Measurements from ENCODE around the gene IRF6. TPM values are rescaled to one million over a fixed set of nuclear protein-coding genes. Genes with fewer than 3 reads are reported as not detected.
A peak's percentile ranks its signal among the peaks of the same experiment; 100 is the strongest.

The IRF6 gene
- total RNA-seq, 1 donor from 2014 or later, result 7.6 TPM

DNA sequence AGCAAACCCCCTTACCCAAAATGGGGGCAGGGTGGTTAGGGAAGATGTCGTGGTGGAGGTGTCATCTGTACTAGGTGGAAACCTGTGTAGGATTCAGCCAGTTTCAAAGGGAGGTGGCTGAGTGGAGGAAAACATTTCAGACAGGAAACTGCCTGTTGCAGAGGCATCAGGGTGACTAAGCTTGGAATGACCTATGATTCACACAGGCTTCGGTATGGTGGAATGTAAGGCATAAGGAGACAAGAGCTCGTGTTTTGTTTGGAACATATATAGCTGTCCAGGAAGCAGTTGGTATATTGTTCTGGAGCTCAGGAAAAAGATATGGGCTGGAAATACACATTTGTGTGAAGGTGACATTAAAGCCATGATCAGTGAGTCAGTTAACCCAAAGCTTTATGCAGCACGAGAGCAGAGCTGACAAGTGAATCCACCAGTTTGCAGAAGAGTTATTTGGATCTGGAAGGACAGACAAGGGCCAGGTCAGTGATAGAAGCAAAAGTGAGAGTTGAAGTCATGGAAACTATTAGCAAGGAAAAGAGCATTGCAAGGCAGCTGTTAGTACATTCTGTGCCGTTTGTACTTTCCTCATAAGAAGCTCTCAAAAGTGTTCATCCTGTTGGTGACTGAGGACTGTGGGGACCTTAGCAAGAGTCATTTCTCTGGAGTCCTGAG lies 34.1 kb upstream of the IRF6 start:
- intact Hi-C loops (cut with DNase I), result no loop called here
- H3K9me3 ChIP-seq, result no peaks in the 10 kb centered on the region
- H3K27me3 ChIP-seq, result no peaks in the 10 kb centered on the region
- peak overlapping the region; percentile 60 to 71 for H3K27ac ChIP-seq
- no peak for TF ChIP-seq CTCF (IDR thresholded peaks at IDR 0.05)
- no peaks in the 10 kb centered on the region for H3K4me1 ChIP-seq
- no peak for DNase-seq (ENCODE audit: low spot score in 2 of 2)
- H3K4me3 ChIP-seq, result no peak overlapping the region
- H3K36me3 ChIP-seq, result peaks cover 50 to 76% of the 10 kb centered on the region in 2 donors

GRCh38 chr1:209838537-209838936 lies 32.6 kb upstream of the IRF6 start:
- Histone ChIP-seq H3K27me3 (no peaks in the 10 kb centered on the region), H3K36me3 (peaks cover 57 to 78% of the 10 kb centered on the region in 2 donors), H3K4me3 (no peak overlapping the region), H3K9me3 (no peaks in the 10 kb centered on the region), H3K27ac (peak overlapping the region; percentile 60 to 71), H3K4me1 (no peaks in the 10 kb centered on the region)
- DNase-seq (ENCODE audit: low spot score in 2 of 2), result no peak
- no peak for TF ChIP-seq CTCF (IDR thresholded peaks at IDR 0.05)
- intact Hi-C loops (cut with DNase I), result no loop called here

DNA sequence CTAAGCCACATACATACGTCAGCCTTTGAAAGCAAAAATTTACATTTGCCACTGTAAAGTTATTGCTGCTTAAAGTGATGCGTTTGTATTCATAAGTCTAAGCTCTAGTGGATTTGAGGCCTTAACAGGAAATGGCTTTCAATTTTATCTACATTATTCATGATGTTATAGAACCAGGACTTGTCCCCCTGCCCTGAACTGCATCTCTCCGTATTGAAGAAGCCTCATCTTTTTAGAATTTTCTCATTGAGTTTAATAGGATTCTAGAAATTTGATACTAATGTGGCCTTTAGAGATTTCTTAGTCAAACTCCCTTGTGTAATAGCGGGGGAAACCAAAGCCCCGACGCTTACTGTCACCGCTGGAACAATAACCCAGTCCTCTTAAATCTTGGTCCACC lies 31.7 kb upstream of the IRF6 start:
- H3K36me3 ChIP-seq, result peaks cover 60 to 78% of the 10 kb centered on the region in 2 donors

DNA sequence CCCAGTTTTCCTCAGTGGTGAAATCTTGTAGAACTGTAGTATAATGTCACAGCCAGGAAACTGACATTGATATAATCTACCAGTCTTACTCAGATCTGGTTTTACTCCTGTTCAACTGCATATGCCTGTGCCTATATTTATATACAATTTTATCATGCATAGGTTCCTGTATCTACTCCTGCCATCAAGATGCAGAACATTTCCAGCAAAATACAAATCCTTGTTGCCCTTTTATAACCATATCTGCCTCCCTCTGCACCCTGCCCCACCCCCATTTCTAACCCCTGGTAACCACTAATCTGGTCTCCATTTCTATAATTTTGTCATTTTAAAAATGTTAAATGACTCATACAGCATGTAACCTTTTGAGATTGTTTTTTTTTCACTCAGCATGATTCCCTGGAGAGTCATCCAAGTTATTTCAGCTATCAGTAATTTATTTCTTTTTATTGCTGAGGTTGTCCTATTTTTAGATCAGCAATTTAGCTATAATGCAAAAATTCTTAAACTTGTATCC lies 29.9 kb upstream of the IRF6 start:
- H3K9me3 ChIP-seq, result no peaks in the 10 kb centered on the region
- no peaks in the 10 kb centered on the region for H3K27me3 ChIP-seq
- TF ChIP-seq CTCF (IDR thresholded peaks at IDR 0.05), result no peak
- no peaks in the 10 kb centered on the region for H3K4me1 ChIP-seq
- H3K4me3 ChIP-seq, result no peak overlapping the region
- intact Hi-C loops (cut with DNase I), result no loop called here
- DNase-seq (ENCODE audit: low spot score in 2 of 2), result no peak
- H3K36me3 ChIP-seq, result peaks cover 67 to 80% of the 10 kb centered on the region in 2 donors
- H3K27ac ChIP-seq, result peak overlapping the region in 1 of 2 donors; percentile 30

More for the DNA sequence above, 31.7 kb upstream of the IRF6 start:
- intact Hi-C loops (cut with DNase I), result no loop called here
- Histone ChIP-seq H3K9me3 (no peaks in the 10 kb centered on the region), H3K4me1 (no peaks in the 10 kb centered on the region), H3K27ac (no peak overlapping the region), H3K4me3 (no peak overlapping the region), H3K27me3 (no peaks in the 10 kb centered on the region)
- TF ChIP-seq CTCF (IDR thresholded peaks at IDR 0.05), result no peak
- DNase-seq (ENCODE audit: low spot score in 2 of 2), result no peak

GRCh38 chr1:209831615-209832014 lies 25.7 kb upstream of the IRF6 start:
- peaks cover 0 to 12% of the 10 kb centered on the region in 2 donors for H3K4me1 ChIP-seq
- no peak for TF ChIP-seq CTCF (IDR thresholded peaks at IDR 0.05)
- peaks cover 43 to 49% of the 10 kb centered on the region in 2 donors for H3K36me3 ChIP-seq
- no peak overlapping the region for H3K27ac ChIP-seq
- intact Hi-C loops (cut with DNase I), result no loop called here
- H3K27me3 ChIP-seq, result no peaks in the 10 kb centered on the region
- no peak for DNase-seq (ENCODE audit: low spot score in 2 of 2)
- H3K9me3 ChIP-seq, result no peaks in the 10 kb centered on the region
- no peak overlapping the region for H3K4me3 ChIP-seq
